B cell (primary cell): ENCODE results near the gene CREBBP. TPM values are rescaled to one million over a fixed set of nuclear protein-coding genes. Genes with fewer than 3 reads are reported as not detected.
A peak's percentile ranks its signal among the peaks of the same experiment; 100 is the strongest.

Experiments
- ATAC-seq: fragments of 200-7000 bp; cut with Tn5 transposase; one replicate; pipeline ENCODE4 v1.10.0; 2021; ENCODE audit warnings: low read depth, mild to moderate bottlenecking, moderate number of reproducible peaks, moderate library complexity
- CTCF ChIA-PET: fragments of 350-600 bp; sonication (Branson Sonifier 250); formaldehyde crosslinking; loops from one replicate; lab custom pipeline; 2021; ENCODE audit warnings: antibody characterized with exemption, inconsistent platforms; lab: Charles Lee
- POLR2A ChIA-PET: fragments of 350-600 bp; sonication (Branson Sonifier 250); formaldehyde crosslinking; loops from one replicate; lab custom pipeline; 2021; ENCODE audit warnings: antibody characterized with exemption; lab: Charles Lee
- DNase-seq: peaks from one replicate; pipeline ENCODE4 v3.0.0; 2013
- H2AFZ ChIP-seq: 2 replicates; pipeline ENCODE4 v1.6.1; 2012; ENCODE audit warnings: mild to moderate bottlenecking, low read depth, low read length; ENCODE audit not compliant: insufficient read depth, poor library complexity, severe bottlenecking
- H3K27ac ChIP-seq, 2 donors: 1 replicate in 1 of 2; 2 replicates in 1 of 2; pipeline ENCODE4 v1.5.1; 2012 to 2013; ENCODE audit warnings: low read length in 2 of 2, mild to moderate bottlenecking in 2 of 2, moderate library complexity in 1 of 2
- H3K27me3 ChIP-seq, 4 experiments: fragments of 200-600 bp in 1 of 4; sonication (generic) in 1 of 4; replicated peaks in 1 of 4; 1 replicate in 2 of 4; 2 replicates in 2 of 4; pipeline versions ENCODE4 v1.6.1 to v1.7.0; 2013 to 2016; ENCODE audit warnings: low read length in 3 of 4, mild to moderate bottlenecking in 2 of 4, mixed read lengths in 1 of 4, moderate library complexity in 1 of 4; ENCODE audit not compliant: insufficient read depth in 4 of 4, control insufficient read depth in 3 of 4; ENCODE audit errors: control extremely low read depth in 1 of 4
- H3K36me3 ChIP-seq, 2 experiments: replicated peaks in 1 of 2; 1 replicate in 1 of 2; 2 replicates in 1 of 2; pipeline versions ENCODE4 v1.6.1 to v1.7.1; 2013; ENCODE audit warnings: low read length in 1 of 2; ENCODE audit not compliant: insufficient read depth in 2 of 2, control insufficient read depth in 1 of 2; ENCODE audit errors: control extremely low read depth in 1 of 2, extremely low read depth in 1 of 2
- H3K4me1 ChIP-seq, 2 donors: fragments of 200-600 bp in 1 of 2; sonication (generic) in 1 of 2; 1 replicate in 1 of 2; 2 replicates in 1 of 2; pipeline versions ENCODE4 v1.5.1 to v1.6.1; 2013 to 2017; ENCODE audit warnings: low read length in 2 of 2; ENCODE audit not compliant: control insufficient read depth in 2 of 2, insufficient read depth in 2 of 2
- H3K4me2 ChIP-seq: replicated peaks from 2 replicates; pipeline ENCODE3; 2012; ENCODE audit warnings: mild to moderate bottlenecking, low read depth, low read length; ENCODE audit not compliant: poor library complexity, severe bottlenecking
- H3K4me3 ChIP-seq, 5 experiments: fragments of 200-600 bp in 1 of 5; sonication (generic) in 1 of 5; 1 replicate in 3 of 5; 2 replicates in 2 of 5; pipeline versions ENCODE4 v1.5.1 to v1.7.0; 2011 to 2016; ENCODE audit warnings: low read length in 4 of 5, mild to moderate bottlenecking in 4 of 5, low read depth in 2 of 5, control low read depth in 1 of 5, moderate library complexity in 1 of 5; ENCODE audit not compliant: insufficient read depth in 1 of 5; ENCODE audit errors: control extremely low read depth in 1 of 5, extremely low read depth in 1 of 5
- H3K79me2 ChIP-seq: fragments of 200-600 bp; sonication (generic); one replicate; pipeline ENCODE4 v1.6.0; 2016; ENCODE audit warnings: low read length; ENCODE audit not compliant: control insufficient read depth, insufficient read depth
- H3K9ac ChIP-seq: fragments of 200-600 bp; sonication (generic); 2 replicates; pipeline ENCODE4 v1.6.1; 2017; ENCODE audit warnings: mild to moderate bottlenecking, low read length, moderate library complexity
- H3K9me3 ChIP-seq, 3 donors: one replicate each; pipeline versions ENCODE4 v1.6.1 to v1.7.1; 2013; ENCODE audit warnings: low read length in 2 of 3; ENCODE audit not compliant: control insufficient read depth in 2 of 3, insufficient read depth in 1 of 3; ENCODE audit errors: control extremely low read depth in 1 of 3
- H4K20me1 ChIP-seq: 2 replicates; pipeline ENCODE4 v1.6.0; 2012; ENCODE audit warnings: mild to moderate bottlenecking, low read length; ENCODE audit not compliant: insufficient read depth, control insufficient read depth, poor library complexity, severe bottlenecking
- H3K27ac Mint-ChIP-seq: one replicate; pipeline ENCODE4 v1.8.0; 2021; ENCODE audit warnings: mixed read lengths
- H3K27me3 Mint-ChIP-seq: one replicate; pipeline ENCODE4 v1.8.0; 2021; ENCODE audit warnings: mixed read lengths
- H3K4me1 Mint-ChIP-seq: one replicate; pipeline ENCODE4 v1.8.0; 2021; ENCODE audit warnings: mixed read lengths
- H3K4me3 Mint-ChIP-seq: one replicate; pipeline ENCODE4 v1.8.0; 2021; ENCODE audit warnings: mixed read lengths
- H3K9me3 Mint-ChIP-seq: one replicate; pipeline ENCODE4 v1.8.0; 2022; ENCODE audit warnings: mixed read lengths; ENCODE audit not compliant: insufficient read depth
- CTCF ChIP-seq: fragments of 200-600 bp; IDR thresholded peaks from one replicate; pipeline ENCODE4 v1.8.0; 2022; ENCODE audit warnings: antibody characterized with exemption, mild to moderate bottlenecking
- EZH2 ChIP-seq: IDR thresholded peaks from 2 replicates; pipeline ENCODE4 v1.6.1; 2012; ENCODE audit warnings: borderline replicate concordance, low read depth, mild to moderate bottlenecking, moderate library complexity, low read length; ENCODE audit not compliant: insufficient read depth, poor library complexity, severe bottlenecking
- WGBS: methylation state at CpG from one replicate; pipeline ENCODE4 v1.1.5; 2013; ENCODE audit warnings: missing lambda C conversion rate; ENCODE audit not compliant: insufficient coverage; 5-methylcytosine and 5-hydroxymethylcytosine counted together
- intact Hi-C: fragments of 100-400 bp; cut with micrococcal nuclease; formaldehyde crosslinking; loops from one replicate; pipeline ENCODE4 v1.10.0; 2022
- polyA plus RNA-seq: library from polyadenylated mRNA; depleted of rRNA; stranded (reverse); fragments of >200 nt; gene quantifications from 2 replicates; pipeline ENCODE4 v1.2.3, GENCODE V29; 2012
- total RNA-seq, 2 donors: library from RNA; stranded (reverse); fragments of 120-200 nt in 1 of 2; gene quantifications; 1 replicate in 1 of 2; 2 replicates in 1 of 2; pipeline versions ENCODE4 v1.2.3 to v1.2.4, GENCODE V29; 2013 to 2022

The CREBBP gene
- total and polyA plus RNA-seq, 2 donors (not counting 1 experiment from before 2014, with no cell fraction given), result 27.6 to 206 TPM

- Mint-ChIP-seq H3K4me1 (peaks cover 87% of the 10 kb centered on the region), H3K4me3 (peak overlapping the region; percentile 67), H3K27me3 (no peaks in the 10 kb centered on the region), H3K27ac (peak overlapping the region; percentile 73), H3K9me3 (no peaks in the 10 kb centered on the region)
- peak overlapping the region; percentile 63 for H3K4me2 ChIP-seq
- no peaks in the 10 kb centered on the region for H3K27me3 ChIP-seq
- H3K9ac ChIP-seq, result no peak overlapping the region
- ChIA-PET POLR2A (no interaction called here), CTCF (interaction anchor here (1.0 to 1.4 kb wide), 2 partner anchors 10 to 67 kb away, joined by 3 read pairs; no protein-coding TSS in a partner anchor)
- H3K36me3 ChIP-seq, result no peaks in the 10 kb centered on the region
- peaks cover 100% of the 10 kb centered on the region for H3K79me2 ChIP-seq
- peak overlapping the region; percentile 37 to 61 for H3K27ac ChIP-seq
- no peaks in the 10 kb centered on the region for H3K9me3 ChIP-seq
- ATAC-seq (peak; percentile 46), DNase-seq (peak; percentile 43)
- peaks cover 82 to 95% of the 10 kb centered on the region in 2 donors for H3K4me1 ChIP-seq
- 75% methylated on average over 1 of the region's 12 CpGs for WGBS
- no peak for TF ChIP-seq CTCF
- no peak for TF ChIP-seq EZH2
- no peak overlapping the region for H2AFZ ChIP-seq
- intact Hi-C loops, result no loop called here
- H3K4me3 ChIP-seq, result no peak overlapping the region
- peaks cover 98% of the 10 kb centered on the region for H4K20me1 ChIP-seq
Measured at GRCh38 chr16:3861808-3862451, 18.6 kb downstream of the CREBBP start.

GRCh38 chr16:3859889-3860288 is 20.6 kb downstream of the CREBBP start:
- Mint-ChIP-seq H3K27ac (peak overlapping the region; percentile 53), H3K4me1 (peaks cover 88% of the 10 kb centered on the region), H3K27me3 (no peaks in the 10 kb centered on the region), H3K9me3 (no peaks in the 10 kb centered on the region), H3K4me3 (peak overlapping the region; percentile 37)
- Histone ChIP-seq H3K27me3 (no peaks in the 10 kb centered on the region), H2AFZ (no peak overlapping the region), H3K9ac (no peak overlapping the region), H3K27ac (peak overlapping the region; percentile 45 to 61), H3K4me1 (peaks cover 84 to 95% of the 10 kb centered on the region in 2 donors), H3K9me3 (no peaks in the 10 kb centered on the region), H3K4me2 (peak overlapping the region; percentile 63), H3K79me2 (peaks cover 100% of the 10 kb centered on the region), H3K36me3 (peaks cover 0 to 7% of the 10 kb centered on the region in 2 experiments), H4K20me1 (peaks cover 99% of the 10 kb centered on the region), H3K4me3 (no peak overlapping the region)
- ChIA-PET CTCF (interaction anchor here (1.2 kb wide), 1 partner anchor 8 kb away, joined by 5 read pairs; no protein-coding TSS in a partner anchor), POLR2A (interaction anchor here (0.7 kb wide), 1 partner anchor 78 kb away, joined by 3 read pairs; no protein-coding TSS in a partner anchor)
- intact Hi-C loops, result no loop called here
- no peak for DNase-seq
- WGBS, result 17% methylated on average over 3 of the region's 7 CpGs
- ATAC-seq, result no peak
- TF ChIP-seq CTCF (no peak), EZH2 (no peak)
